GM10248 (cell line): ENCODE measurements around the gene THAP4.
"Not testable (repeated sequence)": the region's sequence is repeated elsewhere in the genome, so short reads cannot be mapped to it uniquely, and the experiment has no call there.

ENCODE experiments used
- CTCF ChIA-PET: fragments of 300-600 bp; sonication (Branson Sonifier 250); formaldehyde crosslinking; extraction: SDS; loops from one replicate; lab custom pipeline; 2021; ENCODE audit warnings: antibody characterized with exemption; lab: Yijun Ruan, JAX
- POLR2A ChIA-PET: fragments of 350-650 bp; sonication (Branson Sonifier 250); formaldehyde crosslinking; extraction: SDS; loops from one replicate; lab custom pipeline; 2020; ENCODE audit warnings: antibody characterized with exemption; lab: Yijun Ruan, JAX
- DNase-seq: peaks from one replicate; pipeline ENCODE4 v3.0.0; 2012; ENCODE audit errors: extremely low spot score
- CTCF ChIP-seq: IDR thresholded peaks from 2 replicates; pipeline ENCODE4 v1.5.1; 2012; ENCODE audit warnings: mild to moderate bottlenecking, low read depth; ENCODE audit errors: extremely low read depth, missing control alignments, control extremely low read depth

Gene THAP4

GRCh38 chr2:241576293-241576654 is 60.7 kb downstream of the THAP4 start:
- POLR2A ChIA-PET: no interaction called here
- DNase-seq: no peak
- CTCF ChIA-PET: no interaction called here
- no peak for TF ChIP-seq CTCF

GRCh38 chr2:241575624-241576292 is 61.2 kb downstream of the THAP4 start:
- POLR2A ChIA-PET: no interaction called here
- DNase-seq: no peak
- TF ChIP-seq CTCF: no peak
- CTCF ChIA-PET: no interaction called here

- CTCF ChIA-PET: interaction anchor here (0.8 kb wide), 1 partner anchor 9 kb away, joined by 3 read pairs; no protein-coding TSS in a partner anchor
- no peak for TF ChIP-seq CTCF
- no peak for DNase-seq
- POLR2A ChIA-PET: no interaction called here
Measured at GRCh38 chr2:241574911-241575623, 61.9 kb downstream of the THAP4 start.

- no peak for TF ChIP-seq CTCF
- DNase-seq: no peak
- CTCF ChIA-PET: no interaction called here
- POLR2A ChIA-PET: interaction anchor here (0.7 kb wide), 1 partner anchor 810 kb away, joined by 6 read pairs; no protein-coding TSS in a partner anchor
Measured at GRCh38 chr2:241573741-241574140, 63.2 kb downstream of the THAP4 start.

GRCh38 chr2:241572915-241573651 is 63.9 kb downstream of the THAP4 start:
- CTCF ChIA-PET, DNase-seq, POLR2A ChIA-PET: not testable (repeated sequence)

GRCh38 chr2:241571821-241572620 is 64.9 kb downstream of the THAP4 start:
- no peak for TF ChIP-seq CTCF
- no peak for DNase-seq
- CTCF ChIA-PET: no interaction called here
- POLR2A ChIA-PET: no interaction called here
